Measurements from ENCODE around the gene ZNF687.

The ZNF687 gene

DNA sequence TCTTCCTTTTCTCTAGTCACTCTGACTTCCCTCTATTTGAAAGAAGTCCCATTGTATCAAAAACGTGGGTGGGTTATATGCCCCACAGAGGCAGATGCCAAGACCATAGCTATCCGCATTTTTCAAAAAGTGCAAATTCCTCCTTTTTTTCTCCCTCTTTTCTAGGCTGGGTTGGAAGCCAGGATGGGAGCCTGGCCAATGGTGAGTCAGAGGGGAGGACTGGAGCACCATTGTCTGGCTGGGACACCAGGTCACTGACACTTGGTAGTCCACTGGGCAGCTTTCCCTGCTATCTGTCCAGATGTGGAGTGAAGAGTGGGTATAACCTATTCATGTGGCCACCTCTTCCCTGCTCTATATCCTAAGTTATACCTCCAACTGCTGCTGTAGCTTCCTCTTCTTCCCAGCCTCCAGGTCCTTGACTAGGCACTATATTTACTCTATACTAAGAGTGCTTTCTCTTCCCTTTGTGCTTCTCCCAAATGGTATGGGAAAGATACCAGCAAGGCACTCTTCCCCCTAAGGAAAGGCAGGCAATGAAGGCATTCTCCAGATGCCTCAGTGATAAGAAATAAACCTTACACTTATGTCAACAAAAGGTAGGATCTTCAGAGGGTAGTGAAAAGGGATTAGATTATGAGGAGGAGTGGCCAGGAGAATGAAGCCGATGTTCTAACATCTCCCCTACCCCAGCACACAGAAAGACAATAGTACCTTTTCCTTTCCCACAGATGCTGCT is 32.2 kb downstream of the ZNF687 start:
- DNase-seq (ENCODE audit: low spot score), result no peak

DNA sequence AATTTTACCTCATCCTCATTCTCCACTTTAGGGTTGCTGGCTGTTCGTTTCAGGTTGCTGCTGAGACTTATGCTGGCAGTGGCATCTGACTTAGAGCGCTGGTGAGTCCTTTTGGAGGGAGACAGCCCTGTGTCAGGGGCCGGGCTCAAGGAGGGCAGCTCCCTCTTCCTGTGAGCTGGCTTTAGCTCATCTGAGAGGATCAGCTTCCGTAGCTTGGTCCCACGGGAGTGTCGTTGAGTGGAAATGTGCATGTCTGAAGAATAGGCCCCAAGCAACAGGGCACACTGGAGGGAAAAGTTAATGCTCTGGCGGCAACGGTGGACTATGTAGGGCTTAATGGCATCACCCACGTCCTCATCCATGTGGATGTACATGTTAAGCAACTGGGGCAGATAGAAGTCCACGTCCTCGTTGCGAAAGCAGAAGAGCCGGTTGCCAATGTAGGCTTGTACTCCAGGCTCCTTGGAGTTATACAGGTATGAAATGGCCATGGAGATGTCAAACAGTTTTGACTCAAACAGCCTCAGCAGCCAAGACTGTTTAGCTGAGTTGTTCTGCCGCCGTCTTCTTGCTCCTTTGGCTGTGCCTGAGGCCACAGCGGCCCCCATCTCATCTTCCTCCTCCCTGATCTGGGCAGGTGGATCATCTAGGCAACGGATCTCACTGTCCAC is 33.6 kb downstream of the ZNF687 start:
- DNase-seq (ENCODE audit: low spot score), result no peak

DNA sequence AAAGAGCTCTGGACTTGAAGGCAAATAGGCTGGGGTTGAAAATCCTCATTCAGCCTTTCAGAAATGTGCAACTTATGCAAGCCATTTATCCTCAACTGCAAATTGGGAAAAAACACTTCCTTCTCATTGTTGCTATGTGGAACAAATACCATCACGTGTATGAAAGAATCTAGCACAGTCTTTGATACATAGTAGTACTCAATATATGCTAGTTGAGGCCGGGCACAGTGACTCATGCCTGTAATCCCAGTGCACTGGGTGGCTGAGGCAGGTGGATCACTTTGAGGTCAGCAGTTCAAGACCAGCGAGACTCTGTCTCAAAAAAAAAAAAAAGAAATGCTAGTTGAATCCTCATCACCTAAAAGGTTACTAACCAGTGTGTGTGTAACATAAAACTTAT is 36.9 kb downstream of the ZNF687 start:
- no peak for DNase-seq (ENCODE audit: low spot score)

DNA sequence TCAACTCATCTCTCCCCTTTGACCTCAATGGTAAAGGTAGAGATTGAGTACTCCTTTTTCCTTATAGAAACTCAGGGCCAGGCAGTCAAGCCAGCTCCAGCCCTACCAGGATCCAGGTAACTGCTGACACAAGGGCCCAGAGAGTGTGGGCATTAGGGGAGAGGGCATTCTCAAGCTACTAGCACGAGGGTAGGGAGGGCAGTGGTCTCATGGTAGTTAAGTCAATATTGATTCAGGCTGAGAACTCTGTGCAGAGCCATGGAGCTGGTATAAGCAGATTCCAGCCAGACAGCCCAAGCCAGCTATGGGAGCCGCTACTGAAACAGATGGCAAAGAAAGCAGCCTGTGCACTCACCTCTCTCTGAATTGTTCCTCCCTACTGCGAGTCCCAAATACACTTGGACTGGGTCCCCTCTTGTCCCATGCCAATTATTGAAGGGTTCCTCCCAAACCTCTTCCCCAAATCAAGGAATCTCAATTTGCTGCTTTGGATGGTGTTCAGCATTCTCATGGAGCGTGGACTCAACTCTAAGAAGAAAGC is 42.4 kb downstream of the ZNF687 start:
- DNase-seq (ENCODE audit: low spot score), result no peak

DNA sequence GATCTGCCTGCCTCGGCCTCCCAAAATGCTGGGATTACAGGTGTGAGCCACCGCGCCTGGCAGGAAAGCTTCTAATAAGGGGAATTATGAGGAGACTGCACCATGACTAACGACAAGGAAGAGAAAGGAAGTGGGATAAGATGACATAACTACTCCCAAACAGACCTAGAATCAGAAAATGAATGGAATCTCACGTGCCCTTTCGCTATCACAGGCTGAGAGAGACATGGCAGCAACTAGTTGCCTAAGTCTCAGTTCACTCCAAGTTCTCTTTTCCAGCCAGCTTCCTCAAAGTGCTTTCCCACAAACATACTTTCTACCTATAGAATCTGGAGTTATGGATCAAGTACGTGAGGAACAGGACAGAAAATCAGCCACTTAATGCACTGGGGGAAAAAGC is 43.1 kb downstream of the ZNF687 start:
- no peak for DNase-seq (ENCODE audit: low spot score)

DNA sequence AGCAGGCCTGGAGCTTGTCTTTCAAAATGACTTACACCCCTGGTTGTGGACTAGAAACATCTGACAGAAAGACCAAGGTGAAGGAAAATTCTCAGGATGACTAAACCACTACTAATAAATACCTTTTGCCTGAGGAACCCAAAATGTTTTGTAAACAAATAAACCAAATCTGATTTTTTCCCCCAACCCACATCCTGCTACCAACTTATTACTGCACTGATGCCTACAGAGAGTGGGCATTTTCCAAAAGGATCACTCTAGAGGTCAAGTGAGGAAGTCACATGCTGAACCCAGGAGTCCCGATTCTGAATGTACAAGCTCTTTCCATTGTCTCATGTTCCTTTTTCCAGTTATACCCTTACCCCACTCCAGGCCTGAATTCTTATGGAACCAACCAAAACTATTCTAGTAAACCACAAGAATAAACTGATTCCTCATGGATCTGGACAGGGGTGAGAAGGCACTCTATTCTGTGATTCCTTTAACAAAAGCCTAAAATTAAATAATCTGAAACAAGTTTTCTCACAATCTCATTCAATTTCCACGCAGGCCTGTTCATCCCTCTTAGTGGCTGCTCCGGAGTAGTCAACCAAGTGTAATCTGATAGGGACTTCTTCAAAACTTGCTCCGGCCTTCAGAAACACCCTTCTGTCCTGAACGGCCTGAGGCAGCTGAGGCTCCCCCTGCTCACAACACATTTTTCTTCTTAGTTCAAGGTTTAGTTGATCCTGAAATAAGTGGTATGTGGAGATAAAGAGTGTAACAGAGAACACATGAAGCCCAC is 43.7 kb downstream of the ZNF687 start:
- no peak for DNase-seq (ENCODE audit: low spot score)

DNA sequence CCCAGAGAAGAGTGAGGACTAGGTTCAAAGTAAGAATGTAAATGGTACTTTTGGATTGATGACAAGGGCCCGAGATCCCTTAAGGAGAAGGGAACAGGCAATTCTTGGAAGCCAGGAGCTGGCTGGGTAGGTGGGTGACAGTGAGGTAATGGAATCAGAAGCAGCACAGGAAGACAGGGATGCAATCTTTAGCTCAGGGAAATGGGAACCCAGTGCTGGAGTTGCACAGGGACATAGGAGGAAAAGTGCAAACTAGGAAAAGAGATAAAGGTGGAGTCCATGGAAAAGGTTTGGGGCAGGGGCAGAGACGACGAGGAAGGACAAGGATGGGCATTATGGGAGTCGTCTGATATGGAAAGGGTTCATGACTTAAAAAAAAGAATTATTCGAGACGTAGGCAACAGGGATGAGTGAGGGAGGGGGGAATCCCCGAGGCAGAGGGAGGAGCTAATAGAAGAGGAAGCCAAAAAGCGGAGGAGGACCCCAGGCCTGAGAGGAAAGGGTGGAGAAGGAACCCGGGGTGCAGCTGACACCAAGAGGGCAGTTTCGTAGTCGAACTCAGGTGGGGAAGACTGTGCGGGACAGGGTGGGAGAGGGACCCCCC is 44.6 kb downstream of the ZNF687 start:
- DNase-seq (ENCODE audit: low spot score), result no peak

DNA sequence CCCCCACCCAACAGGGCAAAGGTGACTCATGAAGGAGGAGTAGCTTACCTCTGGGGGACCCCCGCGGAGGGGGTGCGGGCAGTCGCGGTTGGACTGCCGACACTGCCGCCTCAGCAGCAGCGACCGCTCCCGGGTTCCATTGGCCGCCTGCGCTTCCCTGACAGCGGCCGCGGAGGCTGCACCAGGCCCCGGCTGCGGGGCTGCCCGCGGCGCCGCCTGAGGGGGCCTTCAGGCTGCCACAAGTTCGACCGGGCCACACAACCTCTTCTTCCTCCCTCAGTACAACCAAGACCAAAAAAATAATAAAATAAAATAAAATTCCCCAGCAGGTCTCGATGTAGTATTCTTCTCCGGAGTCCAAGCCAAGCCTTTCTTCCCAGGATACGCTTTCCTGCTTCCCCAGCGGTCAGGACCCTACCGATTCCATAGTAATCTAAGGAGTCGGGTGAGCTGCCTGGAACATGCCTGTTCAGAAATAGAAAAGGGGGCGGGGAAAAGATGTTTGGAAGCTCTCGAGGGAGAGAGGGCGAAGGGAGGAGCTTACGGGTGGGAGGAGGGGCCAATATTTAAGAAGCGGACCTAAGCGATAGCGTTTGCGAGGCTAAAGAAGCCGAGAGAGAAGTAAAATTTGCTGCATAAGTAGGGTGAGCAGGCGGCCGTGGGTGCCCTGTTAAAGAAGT is 45.3 kb downstream of the ZNF687 start, which contains the start of gene PI4KB:
Gene PI4KB, minus strand, starts transcription at position 194 of the 680 bp plus-strand sequence. CDS start 10,935 bp downstream, outside the sequence.
- peak; percentile 92 for DNase-seq (ENCODE audit: low spot score)

DNA sequence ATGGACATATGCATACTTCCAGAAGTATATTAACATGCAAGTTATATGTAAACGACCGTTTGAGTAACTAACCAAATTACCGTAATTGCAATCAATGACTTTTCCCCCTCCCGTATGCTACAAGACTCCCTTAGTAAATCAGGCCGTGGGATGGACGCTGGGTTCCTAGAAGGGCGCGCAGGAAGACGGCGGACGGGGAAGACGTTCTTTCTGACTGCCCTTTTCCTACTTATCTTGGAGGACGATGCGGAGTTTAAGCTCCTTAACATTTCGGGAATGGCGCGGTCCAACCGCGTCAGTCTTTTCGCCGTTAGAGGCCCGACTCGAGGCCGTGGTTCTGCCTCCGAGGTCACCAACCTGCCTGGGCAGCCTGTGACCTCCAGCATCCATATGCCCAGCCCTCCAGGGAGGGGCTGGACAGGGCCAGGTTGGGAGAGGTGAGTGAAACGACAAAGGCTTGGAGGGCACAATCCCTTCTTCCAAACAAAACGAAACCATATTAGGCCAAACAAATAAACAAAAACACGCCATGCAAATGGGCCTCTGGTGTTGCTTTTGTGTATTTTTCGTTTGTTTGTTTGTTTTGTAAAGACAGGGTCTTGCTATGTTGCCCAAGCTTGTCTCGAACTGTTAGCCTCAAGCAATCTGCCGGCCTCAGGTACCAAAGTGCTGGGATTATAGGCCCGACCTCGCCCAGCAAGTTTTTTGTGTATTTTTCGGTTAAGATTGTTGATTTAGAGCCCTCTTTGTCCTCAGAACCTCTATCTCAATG is 46.0 kb downstream of the ZNF687 start:
- DNase-seq (ENCODE audit: low spot score), result peak; percentile 69

DNA sequence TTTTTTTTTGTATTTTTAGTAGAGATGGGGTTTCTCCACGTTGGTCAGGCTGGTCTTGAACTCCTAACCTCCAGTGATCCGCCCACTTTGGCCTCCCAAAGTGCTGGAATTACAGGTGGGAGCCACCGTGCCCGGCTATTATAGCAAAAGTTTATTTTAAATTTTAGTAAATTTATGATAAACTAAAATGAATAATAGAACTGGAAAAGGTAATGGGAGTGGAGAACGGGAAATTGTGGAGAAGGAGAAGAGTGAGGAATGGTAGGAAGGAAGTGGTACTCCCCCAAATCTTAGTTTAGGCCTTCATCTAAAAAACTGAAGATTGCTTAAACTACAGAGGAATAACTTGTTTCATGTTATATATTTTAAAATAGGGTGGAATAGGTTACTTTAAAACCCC is 52.7 kb downstream of the ZNF687 start:
- no peak for DNase-seq (ENCODE audit: low spot score)

DNA sequence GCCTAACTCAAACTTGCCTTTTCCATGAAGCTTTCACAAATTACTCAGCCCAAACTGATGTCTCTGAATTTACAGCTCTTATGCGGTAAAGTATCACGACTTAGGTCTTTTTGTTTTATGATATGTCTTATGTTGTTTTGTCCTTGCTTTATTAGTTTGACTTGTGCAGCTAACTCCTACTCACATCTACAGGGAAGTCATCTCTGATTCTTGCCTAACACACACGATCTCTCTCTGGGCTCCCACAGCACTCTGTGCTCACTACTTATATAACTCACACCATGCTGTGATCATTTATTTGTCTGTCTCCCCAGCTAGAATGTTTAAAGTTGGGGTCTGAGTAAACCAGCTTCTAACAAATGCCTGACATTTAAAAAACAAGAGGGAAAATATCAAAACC is 54.5 kb downstream of the ZNF687 start:
- no peak for DNase-seq (ENCODE audit: low spot score)

DNA sequence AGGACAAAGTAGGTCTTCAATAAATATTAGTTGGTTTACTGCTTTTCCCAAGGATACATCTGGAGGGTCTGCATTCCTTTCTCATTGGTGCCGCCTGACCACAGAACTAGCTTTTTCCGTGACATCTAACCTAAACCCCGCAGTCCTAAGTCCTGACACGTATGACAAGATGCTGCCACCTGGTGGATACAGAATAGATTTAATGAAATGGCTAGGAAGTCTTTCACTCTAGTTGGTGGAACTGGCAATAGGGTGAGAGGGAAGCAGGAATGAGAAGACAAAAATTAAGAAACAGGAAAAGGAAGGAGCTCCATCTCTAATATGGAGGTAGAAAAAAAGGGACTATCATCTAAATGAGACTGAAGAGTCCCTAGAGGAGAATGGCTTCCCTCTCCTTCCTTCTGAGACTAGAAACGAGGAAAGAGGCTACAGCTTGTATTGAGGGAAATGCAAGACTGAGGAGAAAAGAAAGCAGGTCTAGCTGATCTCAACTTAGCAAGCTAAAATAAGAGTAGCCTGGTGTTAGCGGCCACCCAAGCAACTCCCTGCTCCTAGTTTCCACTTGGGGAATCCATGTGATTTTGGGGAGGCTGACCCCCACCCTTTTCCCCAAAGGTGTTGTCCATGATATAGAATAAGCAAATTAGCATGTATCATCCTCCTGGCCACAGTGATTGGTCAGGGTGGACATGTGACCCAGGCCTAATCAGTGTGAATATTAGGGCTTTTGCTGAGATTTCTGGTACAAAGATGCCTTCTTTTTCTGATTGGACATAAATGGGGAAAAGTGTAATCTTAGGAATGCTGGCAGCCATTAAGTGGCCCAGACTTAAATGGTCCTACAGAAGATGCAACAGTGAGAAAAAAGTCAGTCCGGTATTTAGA is 59.0 kb downstream of the ZNF687 start:
- no peak for DNase-seq (ENCODE audit: low spot score)

All from left forelimb (tissue), 1 donor.